ENCODE measurements around the gene GLRA1.

DNA sequence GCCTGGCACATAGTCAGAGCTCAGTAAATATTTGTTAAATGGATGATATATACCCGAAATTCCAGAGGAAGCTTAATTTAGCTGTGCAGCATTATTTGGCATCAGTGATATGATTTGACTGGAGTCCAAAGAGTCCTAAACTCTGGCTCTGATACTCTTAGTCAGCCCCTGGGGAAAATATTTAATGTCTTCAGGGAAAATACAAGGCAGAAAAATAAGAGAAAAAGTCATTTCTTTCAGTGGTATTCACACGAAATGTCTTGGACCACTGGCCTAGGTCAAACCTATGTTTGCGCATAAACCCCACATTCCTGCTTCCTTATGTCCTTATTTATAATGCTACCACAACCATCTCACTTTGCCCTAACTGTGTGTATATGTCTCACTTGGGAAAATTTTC lies 23.8 kb downstream of the GLRA1 start:
- TF ChIP-seq GATA2 (IDR thresholded peaks at IDR 0.05; ENCODE audit: low read depth, low read length) = no peak
- TF ChIP-seq GATA3 (IDR thresholded peaks at IDR 0.05; ENCODE audit: low read depth, low read length) = no peak
